HG02571 (cell line): Measurements from ENCODE around the gene POLR1D.

Source experiments
- ATAC-seq: cut with Tn5 transposase; IDR thresholded peaks from one replicate; pipeline ENCODE4 v1.9.1; 2021; ENCODE audit warnings: mild to moderate bottlenecking, moderate library complexity; ENCODE audit not compliant: unreplicated experiment

Gene POLR1D, protein sequence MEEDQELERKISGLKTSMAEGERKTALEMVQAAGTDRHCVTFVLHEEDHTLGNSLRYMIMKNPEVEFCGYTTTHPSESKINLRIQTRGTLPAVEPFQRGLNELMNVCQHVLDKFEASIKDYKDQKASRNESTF

DNA sequence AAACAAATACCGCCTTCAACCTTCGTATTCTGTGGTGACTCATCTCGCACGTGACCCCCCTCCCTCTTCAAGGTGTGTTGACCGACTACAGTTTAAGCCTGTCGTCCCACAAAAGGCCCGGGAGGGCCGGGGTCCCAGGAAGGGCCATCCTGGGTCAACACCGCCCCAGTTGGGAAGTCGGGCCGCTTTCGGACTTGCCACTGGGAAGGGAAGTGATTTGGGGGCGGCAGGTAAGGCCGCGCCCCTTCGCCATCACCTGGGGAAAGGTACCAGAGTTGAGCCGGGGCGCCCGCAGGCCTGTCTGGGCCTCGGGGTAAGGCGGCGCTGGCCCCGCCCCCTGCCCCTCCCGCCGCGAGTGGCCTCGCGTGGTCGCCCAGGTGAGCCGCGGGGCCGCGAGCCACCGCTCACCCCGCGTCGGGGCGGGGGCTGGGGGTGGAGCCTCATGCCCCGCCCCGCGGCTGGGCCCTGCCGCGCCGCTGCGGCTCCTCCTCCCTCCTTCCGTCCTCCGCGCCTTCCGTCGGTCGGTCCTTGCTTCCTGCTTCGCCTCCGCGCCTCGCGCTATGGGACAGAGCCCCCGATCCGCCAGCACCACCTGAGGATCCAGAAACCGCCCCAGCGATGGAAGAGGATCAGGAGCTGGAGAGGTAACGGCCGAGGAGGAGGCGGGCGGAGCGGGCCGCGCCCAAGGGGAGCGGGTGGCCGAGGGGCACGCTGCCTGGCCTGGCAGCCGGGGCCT lies at the start of gene POLR1D:
TSS of gene POLR1D (plus strand) at position 527 of the 736 bp plus-strand sequence. CDS start at position 619, 92 bp downstream.
- peak; percentile 52 for ATAC-seq

DNA sequence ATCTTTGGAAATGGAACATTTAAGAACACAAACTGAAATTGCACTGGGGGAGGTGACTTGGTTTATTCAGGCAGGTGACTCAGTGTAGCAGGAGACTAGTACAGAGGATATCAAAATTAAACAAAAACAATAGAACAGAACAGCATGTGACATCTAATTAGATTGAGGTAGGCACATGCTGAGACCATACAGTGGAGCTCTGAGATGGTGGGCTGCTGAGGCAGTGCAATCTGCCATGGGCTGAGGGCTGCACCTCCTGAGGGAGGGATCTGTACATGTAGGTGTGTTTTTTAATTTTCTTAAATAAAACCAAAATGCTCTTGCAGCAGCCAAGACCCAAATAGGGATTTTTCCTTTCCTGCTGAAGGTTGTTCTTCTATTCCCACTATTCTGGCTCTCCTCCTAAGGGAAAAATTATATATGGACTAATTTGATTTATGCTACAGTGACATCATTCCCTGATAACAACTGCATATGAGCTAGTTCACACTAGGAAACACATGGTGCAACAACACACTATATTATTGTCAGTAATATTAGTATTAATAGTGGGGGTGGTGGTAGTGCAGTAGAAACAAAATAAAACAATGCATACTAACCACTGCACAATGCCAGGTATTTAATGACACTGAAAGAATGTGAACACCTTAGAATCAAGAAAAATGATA lies 49.3 kb upstream of the POLR1D start:
- ATAC-seq = no peak

DNA sequence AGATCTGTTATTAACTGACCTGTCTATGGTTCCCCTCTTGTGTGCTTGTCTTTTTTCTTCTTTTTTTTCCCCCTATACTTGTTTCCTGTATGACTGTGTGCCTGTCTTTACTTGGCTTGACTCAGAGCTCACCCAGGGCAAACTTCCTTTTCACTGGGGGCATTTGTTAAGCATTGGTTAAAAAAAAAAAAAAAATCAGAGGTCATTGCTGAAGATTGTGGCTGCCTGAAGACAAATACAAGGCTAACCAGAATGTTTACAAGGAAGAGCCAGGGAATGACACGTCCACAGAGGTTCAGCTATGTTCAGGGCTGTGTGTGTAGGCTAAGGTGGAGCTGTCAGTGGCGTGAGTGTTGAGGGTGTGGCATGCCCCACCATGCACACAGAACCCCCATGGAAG lies 48.4 kb upstream of the POLR1D start:
- no peak for ATAC-seq

DNA sequence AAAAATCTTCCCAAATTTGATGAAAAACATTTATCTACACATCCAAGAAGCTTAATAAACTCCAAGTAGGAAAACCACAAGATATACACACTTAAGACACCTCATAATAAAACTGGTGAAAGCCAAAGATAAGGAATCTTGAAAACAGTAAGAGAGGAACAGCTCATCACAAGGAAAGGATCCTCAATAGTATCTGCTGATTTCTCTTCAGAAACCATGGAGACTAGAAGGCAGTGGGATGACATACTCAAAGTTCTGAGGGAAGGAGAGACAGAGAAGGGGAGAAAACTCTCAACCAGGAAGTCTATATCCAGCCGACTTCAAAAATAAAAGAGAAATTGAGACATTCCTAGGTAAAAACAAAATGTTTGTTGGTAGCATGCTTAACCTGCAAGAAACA lies 47.0 kb upstream of the POLR1D start:
- ATAC-seq = no peak

DNA sequence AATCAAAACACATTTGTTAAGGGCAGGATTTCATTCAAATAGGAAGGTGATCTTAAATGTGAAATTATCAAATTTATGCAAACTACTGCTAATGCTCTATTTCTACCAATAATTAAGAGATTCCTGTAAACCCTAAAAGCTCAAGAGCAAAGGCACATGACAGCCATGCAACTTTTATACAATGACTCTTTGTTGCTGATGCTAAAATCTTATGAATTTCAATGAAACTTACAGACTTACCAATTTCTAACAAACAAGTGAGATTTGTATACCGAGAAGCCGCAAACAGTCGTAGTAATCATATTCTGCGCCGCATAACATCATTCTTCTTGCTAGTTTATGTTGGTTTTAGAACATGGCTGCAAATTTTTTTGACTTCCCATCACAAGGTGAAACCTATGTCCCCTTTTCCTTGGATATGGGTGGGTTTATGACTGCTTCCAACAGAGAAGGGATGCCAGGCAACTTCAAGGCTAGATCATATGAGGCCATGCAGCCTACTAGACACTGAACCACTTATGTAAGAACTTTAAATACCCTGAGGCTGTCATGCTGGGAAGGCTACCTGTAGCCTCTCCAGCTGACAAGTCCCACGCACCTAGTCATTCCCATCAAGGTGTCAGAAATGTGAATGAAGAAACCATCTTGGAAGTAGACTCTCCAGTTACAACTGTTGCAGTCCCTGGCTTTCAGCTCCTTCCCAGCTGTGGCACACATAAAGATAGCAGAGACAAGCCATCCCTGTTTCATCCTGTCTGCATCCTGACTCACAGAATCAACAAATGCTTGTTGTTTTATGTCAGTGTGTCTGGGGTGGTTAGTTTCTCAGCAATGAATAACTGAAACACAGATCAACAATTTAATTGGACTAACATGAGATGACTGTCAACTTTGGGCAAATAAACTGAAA lies 43.3 kb upstream of the POLR1D start:
- no peak for ATAC-seq

DNA sequence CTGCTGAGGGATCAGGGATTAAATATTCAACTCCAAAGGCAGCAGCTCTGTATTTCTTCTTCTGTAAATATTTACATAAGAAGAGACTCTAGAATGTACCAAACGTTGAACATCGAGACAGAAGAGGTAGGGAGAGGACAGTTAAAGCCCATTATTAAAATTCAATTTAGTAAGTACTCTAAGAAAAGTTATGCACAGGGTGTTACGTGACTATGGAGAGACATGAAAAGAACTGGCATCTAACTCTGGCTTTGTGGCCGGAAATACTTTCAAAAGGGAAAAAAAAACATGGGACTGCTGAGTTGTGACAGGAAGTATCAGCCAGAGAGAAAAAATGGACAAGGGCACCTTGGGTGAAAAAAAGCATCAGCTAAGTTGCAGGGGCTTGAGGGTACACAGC lies 38.0 kb upstream of the POLR1D start:
- no peak for ATAC-seq

DNA sequence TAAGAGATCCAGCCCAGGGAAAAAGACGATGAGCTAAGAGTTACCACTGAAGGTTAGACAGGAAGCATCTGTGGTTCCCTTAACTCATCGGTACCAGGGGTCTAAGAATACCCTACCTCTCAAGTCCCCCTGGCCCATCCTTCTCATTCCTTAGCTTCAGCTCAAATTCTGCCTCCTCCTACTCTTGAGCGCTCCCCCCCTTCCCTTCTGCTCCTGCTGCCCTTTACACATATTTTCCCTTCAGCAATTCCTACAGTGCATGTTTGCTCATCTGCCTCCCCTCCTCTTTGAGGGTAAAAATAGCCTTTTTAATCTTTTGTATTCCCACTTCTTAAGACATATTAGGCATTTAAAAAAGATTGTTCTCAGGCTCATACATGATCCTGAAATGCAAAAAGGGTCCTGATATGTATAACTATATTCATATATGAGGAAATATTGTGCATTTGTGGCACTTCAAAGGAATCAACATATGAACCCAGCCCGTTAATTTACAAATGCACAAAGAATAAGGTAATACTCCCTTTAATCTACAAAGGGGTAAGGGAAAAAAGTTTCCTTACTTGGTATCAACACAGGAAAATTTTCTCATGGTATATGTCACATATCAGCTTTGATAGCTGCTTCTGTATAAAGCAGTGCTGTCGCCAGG lies 34.5 kb upstream of the POLR1D start:
- ATAC-seq = no peak

DNA sequence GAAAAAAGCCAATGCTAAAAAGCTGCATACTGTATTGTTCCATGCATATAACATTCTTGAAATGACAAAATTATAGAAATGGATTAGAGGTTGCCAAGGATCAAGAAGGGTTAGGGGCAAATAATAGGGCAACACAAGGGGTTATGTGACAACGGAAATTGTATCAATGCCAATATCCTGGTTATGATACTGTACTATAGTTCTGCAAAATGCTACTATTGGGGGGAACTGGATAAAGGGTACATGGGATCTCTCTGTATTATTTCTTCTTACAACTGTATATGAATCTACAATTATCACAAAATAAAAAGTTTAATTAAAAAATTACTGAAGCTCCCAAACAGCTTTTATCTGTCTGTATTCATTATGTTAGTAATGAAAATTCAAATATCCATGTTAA lies 33.3 kb upstream of the POLR1D start:
- ATAC-seq = no peak

DNA sequence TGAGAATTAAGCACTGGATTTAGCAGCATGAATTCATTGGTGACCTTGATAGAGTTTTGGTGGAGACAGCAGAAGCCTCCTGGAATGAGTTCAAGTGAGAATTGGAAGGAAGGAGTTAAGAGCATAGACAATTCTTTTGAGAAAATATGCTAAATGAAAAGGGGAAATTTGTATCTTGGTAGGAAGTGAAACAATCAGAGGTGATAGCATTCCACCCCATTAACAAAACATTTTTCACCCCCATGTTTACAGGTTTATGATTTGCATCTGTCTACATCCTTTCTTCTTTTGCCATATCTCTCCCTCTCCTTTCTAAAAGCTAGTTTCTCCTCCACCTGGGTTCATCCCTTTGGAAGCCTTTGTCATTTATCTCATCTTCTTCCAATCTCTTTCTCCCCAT lies 28.8 kb upstream of the POLR1D start:
- ATAC-seq = no peak

DNA sequence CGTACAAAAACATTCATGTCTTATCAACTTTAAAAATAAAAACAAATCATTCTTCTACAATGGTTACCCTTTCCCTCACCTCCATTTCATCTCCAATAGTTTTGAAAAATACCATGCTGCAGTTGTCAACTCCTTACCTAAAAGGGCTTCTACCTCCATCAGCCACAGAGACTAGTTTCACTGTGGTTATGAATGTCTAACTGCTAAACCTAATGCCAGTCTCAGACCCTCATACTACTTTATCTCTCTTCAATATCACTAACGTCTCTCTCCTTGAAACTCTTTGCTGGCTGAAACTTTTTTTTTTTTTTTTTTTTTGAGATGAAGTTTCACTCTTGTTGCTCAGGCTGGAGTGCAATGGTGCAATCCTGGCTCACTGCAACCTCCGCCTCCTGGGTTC lies 28.4 kb upstream of the POLR1D start:
- no peak for ATAC-seq

DNA sequence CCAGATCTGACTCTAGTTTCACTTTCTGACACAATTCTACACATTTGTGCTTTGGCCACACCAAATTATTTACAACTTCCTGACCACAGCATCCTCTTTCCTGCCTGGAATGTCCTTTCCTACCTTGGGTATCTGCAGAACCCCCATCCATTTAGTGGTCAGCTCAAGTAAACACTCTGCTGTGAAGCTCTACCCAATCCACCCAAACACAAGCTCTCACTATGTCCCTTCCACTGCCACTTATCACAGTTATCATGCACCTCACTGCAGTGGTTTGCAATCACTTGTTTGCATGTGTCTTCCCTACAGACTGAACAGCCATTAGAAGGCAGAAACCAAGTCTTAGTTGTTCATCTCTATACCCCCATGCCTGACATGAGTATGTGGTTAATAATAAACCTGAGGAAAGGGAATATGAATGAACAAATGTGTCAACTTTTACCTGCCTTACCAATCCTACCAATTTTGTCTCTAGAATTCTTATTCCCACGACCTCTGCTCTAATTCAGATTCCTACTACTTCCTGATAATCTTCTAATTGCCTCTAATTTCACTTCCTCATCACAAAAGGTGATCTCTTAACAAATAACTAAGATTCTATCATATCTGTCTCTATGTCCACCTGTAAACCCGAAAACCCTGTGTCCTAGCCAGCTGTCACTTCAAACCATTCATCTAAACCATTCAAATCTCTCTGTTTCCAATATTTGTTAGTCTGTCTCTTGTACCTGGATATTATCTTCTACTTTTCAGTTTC lies 26.5 kb upstream of the POLR1D start:
- no peak for ATAC-seq

DNA sequence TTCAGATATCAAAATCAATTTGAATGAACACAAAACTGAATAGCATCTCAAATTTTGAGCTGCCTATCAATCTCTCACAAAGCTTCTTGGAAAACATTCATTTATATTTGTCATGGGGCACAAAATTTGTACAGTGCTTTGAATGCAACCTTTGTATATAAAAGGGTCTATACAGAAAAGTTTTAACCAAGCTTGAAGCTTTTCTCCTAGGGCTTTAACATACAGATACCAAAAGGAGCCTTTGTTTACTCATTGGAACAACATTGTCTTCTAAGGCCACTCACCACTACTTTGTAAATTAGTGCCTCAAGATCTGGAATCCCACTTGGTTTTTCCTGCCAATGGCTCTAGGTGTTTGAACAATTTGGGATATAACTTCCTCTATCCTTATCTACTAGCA lies 22.6 kb upstream of the POLR1D start:
- ATAC-seq = no peak

DNA sequence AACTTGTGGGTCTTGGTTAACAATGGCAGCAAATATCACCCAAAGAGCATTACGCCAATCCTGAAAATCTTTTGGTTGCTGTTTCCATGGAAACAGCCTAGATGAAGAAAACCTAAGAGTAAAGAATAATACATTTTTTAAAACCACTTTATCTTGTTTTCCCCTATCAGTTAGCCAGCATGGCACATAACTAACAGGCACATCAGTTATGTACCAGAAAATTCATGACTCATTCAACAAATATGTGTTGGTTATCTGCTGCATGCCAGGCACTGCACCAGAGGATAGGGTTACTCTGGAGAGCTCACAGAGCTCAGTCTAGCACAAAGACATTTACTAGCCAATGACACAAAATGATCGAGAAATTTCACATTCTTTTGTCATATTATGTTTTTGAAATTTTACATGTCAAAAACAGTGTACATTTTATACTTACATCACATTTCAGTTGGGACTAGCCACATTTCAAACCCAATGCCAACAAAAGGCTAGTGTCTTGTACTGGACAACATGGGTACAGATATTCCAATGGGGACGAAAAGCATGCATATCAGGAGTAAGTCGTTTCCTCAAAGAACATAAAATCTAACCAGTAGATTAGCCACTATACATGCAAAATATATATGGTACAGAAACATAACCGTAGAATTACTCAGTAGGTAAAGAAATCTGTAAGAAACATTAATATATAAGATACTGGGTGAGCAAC lies 21.7 kb upstream of the POLR1D start:
- ATAC-seq = no peak

DNA sequence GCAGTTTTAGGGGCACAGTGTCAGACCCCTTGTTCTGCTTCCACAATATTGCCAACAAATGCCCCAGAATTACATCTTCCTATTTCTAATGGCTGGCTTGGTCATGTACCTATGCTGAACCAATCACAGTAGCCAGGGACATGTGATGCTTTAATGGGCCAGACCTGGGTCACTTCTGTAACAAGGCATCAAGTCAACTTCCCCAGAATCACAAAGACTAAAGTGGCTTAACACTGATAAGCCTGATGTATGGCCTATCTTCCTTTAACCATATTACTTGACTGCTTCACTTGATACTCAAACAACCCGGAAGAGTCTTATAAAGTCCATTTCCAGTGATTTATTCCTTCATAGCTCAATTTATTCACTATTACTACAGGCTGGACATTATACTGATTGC lies 21.0 kb upstream of the POLR1D start:
- no peak for ATAC-seq

DNA sequence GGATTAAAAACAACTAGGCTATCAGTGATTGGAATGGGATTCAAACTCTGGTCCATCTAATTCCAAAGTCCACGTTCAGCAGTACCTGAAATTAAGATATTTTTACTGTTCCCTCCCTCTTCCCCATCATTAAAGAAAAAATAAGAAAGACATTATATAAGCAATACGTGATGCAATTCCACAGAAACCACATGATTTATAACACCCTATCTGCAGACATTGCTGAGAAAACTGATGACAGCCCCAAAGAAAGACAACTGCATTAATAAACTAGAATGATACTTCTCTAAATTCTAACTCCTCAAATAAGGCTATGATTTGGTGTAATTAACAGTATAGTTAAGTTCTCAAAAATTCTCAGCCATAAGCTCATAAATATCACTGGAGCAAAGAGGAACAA lies 20.5 kb upstream of the POLR1D start:
- ATAC-seq = no peak

DNA sequence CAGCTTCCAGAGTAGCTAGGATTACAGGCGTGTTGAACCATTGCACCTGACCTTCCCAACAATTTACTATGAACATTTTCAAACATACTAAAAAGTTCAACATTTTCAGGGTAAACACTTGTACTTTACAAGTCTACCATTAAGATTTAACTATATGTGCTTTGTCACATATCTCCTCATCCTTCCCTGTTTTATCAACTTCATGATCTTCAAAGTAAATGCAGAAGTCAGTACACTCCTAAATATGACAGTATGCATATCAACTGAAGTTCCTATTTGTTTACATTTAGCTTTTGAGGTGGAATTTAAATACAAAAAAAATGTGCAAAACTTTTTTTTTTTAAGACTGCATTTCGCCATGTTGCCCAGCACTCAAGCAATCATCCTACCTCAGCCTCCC lies 19.9 kb upstream of the POLR1D start:
- no peak for ATAC-seq

DNA sequence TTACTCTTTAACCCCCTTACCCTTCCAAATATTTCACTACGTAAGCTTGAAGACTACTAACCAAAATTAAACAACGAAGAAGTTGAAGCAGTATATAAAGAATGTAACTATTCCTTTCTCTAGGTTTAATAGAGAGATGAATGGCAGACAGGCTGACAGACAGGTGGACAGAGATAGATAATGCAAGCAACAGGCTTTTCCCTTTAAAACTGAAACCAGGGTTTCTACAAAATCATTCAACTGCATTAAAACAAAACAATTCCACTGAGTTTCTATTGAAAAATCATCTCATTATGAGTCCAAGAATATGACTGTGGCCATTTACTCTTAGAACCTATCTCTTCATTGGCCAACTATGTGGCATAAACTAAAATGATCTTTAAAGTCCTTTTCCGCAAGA lies 16.6 kb upstream of the POLR1D start:
- ATAC-seq = no peak

DNA sequence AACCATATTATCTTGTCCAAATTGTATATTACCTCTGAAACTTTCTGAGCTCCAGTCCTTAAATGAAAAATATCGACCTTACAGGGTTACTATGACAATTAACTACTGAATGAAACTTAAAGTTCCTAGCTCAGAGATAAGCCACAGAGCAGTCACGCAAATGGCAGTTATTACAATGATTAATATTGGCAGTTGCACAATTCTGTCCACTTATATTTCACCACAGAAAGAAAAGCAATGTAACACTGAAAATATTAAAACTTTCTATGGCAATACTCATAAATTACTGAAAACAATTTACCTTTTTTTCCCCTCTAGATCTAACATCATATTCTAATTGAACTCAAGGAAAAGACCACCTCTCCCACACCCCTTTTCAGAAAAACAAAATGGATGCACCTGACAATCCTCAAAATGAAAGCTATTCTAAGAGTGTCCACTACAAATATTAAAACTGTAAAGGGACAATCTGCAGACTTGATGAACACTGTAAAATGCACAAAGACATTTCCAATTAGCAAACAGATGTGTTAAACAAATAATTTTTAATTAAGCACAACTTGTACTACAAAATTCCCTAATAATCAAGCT lies 16.0 kb upstream of the POLR1D start:
- ATAC-seq = no peak

DNA sequence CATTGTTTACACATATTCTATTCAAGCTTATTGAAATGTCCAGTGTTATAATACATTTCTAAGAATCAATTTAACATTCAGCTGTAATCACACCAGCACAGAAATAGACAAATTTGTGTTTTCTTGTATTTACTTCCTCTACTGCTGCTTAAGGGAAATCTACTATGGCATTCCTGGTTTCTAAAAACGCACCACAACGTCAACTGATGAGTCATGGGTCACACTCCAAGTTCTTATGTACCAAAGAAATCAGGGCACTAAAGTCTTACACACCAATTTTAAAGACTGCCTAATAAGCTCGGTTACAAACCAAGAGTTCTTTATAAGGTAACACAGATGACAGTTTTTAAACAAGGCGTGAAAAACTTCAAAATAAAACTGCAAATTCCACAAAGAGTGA lies 14.6 kb upstream of the POLR1D start:
- ATAC-seq = no peak
